ENCODE measurements around the gene CEP350.

DNA sequence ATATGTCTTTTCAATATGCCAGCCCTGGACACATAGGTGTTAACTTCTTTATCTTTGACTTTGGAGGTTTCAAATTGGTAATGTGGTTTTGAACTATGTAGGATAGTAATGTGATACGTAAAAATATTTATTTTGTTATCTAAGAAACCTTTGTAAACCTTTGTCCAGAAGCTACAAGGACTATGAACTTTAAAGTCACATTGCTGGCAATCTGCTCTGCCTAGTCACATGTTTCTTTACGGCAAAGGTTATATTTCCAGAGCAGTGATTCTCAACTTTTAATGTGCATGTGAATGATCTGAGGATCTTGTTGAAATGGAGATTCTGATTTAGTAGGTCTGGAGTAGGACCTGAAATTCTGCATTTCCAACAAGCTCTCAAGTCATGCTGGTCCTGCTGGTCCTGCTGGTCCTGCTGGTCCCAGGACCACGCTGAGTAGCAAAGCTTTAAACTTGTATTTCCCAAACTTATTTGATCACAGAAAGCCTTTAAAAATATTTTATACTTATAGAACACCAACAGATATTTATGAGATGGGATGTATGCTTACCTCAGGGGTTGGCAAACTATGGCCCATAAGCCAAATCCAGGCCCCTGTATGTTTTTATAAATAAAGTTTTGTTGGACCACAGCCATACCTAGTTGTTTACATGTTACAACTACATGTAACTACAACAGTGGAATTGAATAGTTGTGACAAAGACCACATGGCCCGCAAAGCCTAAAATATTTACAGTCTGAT is 142.1 kb downstream of the CEP350 start:
- TF ChIP-seq, protein P1, sequence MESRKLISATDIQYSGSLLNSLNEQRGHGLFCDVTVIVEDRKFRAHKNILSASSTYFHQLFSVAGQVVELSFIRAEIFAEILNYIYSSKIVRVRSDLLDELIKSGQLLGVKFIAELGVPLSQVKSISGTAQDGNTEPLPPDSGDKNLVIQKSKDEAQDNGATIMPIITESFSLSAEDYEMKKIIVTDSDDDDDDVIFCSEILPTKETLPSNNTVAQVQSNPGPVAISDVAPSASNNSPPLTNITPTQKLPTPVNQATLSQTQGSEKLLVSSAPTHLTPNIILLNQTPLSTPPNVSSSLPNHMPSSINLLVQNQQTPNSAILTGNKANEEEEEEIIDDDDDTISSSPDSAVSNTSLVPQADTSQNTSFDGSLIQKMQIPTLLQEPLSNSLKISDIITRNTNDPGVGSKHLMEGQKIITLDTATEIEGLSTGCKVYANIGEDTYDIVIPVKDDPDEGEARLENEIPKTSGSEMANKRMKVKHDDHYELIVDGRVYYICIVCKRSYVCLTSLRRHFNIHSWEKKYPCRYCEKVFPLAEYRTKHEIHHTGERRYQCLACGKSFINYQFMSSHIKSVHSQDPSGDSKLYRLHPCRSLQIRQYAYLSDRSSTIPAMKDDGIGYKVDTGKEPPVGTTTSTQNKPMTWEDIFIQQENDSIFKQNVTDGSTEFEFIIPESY (IDR thresholded peaks at IDR 0.05) = no peak
- TF ChIP-seq, protein P2, sequence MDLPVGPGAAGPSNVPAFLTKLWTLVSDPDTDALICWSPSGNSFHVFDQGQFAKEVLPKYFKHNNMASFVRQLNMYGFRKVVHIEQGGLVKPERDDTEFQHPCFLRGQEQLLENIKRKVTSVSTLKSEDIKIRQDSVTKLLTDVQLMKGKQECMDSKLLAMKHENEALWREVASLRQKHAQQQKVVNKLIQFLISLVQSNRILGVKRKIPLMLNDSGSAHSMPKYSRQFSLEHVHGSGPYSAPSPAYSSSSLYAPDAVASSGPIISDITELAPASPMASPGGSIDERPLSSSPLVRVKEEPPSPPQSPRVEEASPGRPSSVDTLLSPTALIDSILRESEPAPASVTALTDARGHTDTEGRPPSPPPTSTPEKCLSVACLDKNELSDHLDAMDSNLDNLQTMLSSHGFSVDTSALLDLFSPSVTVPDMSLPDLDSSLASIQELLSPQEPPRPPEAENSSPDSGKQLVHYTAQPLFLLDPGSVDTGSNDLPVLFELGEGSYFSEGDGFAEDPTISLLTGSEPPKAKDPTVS (IDR thresholded peaks at IDR 0.05; ENCODE audit: low read depth, low read length) = no peak
- no peak for TF ChIP-seq CREM (IDR thresholded peaks at IDR 0.05; ENCODE audit: low read depth)
- TF ChIP-seq, protein P3, sequence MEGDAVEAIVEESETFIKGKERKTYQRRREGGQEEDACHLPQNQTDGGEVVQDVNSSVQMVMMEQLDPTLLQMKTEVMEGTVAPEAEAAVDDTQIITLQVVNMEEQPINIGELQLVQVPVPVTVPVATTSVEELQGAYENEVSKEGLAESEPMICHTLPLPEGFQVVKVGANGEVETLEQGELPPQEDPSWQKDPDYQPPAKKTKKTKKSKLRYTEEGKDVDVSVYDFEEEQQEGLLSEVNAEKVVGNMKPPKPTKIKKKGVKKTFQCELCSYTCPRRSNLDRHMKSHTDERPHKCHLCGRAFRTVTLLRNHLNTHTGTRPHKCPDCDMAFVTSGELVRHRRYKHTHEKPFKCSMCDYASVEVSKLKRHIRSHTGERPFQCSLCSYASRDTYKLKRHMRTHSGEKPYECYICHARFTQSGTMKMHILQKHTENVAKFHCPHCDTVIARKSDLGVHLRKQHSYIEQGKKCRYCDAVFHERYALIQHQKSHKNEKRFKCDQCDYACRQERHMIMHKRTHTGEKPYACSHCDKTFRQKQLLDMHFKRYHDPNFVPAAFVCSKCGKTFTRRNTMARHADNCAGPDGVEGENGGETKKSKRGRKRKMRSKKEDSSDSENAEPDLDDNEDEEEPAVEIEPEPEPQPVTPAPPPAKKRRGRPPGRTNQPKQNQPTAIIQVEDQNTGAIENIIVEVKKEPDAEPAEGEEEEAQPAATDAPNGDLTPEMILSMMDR (IDR thresholded peaks at IDR 0.05 in 2 of 3, conservative IDR thresholded peaks at IDR 0.05 in 1 of 3; ENCODE audit: control insufficient read depth in 2 of 3, extremely low read depth in 1 of 3, insufficient read depth in 1 of 3, low read depth in 3 of 3, low read length in 3 of 3) = no peak
- TF ChIP-seq CEBPB (IDR thresholded peaks at IDR 0.05; ENCODE audit: borderline replicate concordance in 1 of 2, low read depth in 2 of 2, low read length in 2 of 2) = no peak
- no peak for TF ChIP-seq SPI1 (IDR thresholded peaks at IDR 0.05; ENCODE audit: borderline replicate concordance, insufficient read depth, low read depth, low read length)

All from GM12878 (cell line).